Liver (tissue), 9 donors: Measurements from ENCODE around the gene FNDC1. TPM values are rescaled to one million over a fixed set of nuclear protein-coding genes. Genes with fewer than 3 reads are reported as not detected.

Experiments
- DNase-seq: peaks from one replicate; pipeline ENCODE4 v3.0.0-alpha.2; 2017; ENCODE audit warnings: low spot score
- H3K27ac ChIP-seq, 2 donors: one replicate each; pipeline ENCODE4 v1.7.0; 2013; ENCODE audit warnings: inconsistent platforms in 2 of 2, low read length in 2 of 2, control low read depth in 1 of 2, low read depth in 1 of 2, mild to moderate bottlenecking in 1 of 2
- H3K27me3 ChIP-seq, 4 donors: one replicate each; pipeline versions ENCODE4 v1.6.1 to v1.7.0; 2013; ENCODE audit warnings: low read length in 3 of 4, inconsistent platforms in 1 of 4, mild to moderate bottlenecking in 1 of 4, moderate library complexity in 1 of 4; ENCODE audit not compliant: control insufficient read depth in 4 of 4, insufficient read depth in 4 of 4
- H3K36me3 ChIP-seq, 4 donors: one replicate each; pipeline versions ENCODE4 v1.6.1 to v1.7.0; 2013; ENCODE audit warnings: low read length in 3 of 4, mild to moderate bottlenecking in 3 of 4, low read depth in 1 of 4, moderate library complexity in 1 of 4; ENCODE audit not compliant: control insufficient read depth in 4 of 4, insufficient read depth in 3 of 4
- H3K4me1 ChIP-seq, 4 donors: one replicate each; pipeline versions ENCODE4 v1.6.1 to v1.7.0; 2013; ENCODE audit warnings: low read length in 3 of 4, mild to moderate bottlenecking in 3 of 4, moderate library complexity in 1 of 4; ENCODE audit not compliant: control insufficient read depth in 4 of 4, insufficient read depth in 4 of 4
- H3K4me3 ChIP-seq, 3 donors: one replicate each; pipeline versions ENCODE4 v1.6.1 to v1.7.0; 2013; ENCODE audit warnings: low read length in 3 of 3, control low read depth in 1 of 3, low read depth in 1 of 3, mild to moderate bottlenecking in 1 of 3
- H3K9ac ChIP-seq, 2 donors: one replicate each; pipeline ENCODE4 v1.7.0; 2013; ENCODE audit warnings: low read length in 2 of 2, mild to moderate bottlenecking in 2 of 2, moderate library complexity in 2 of 2, control low read depth in 1 of 2, low read depth in 1 of 2
- H3K9me3 ChIP-seq, 4 donors: one replicate each; pipeline versions ENCODE4 v1.6.1 to v1.7.0; 2013; ENCODE audit warnings: low read length in 3 of 4; ENCODE audit not compliant: control insufficient read depth in 4 of 4
- ATF3 ChIP-seq: IDR thresholded peaks from 2 replicates; pipeline ENCODE4 v1.6.1; 2016; ENCODE audit warnings: antibody characterized with exemption
- FOXA1 ChIP-seq: IDR thresholded peaks from 2 replicates; pipeline ENCODE4 v1.6.1; 2016; ENCODE audit warnings: antibody characterized with exemption
- FOXA2 ChIP-seq: IDR thresholded peaks from 2 replicates; pipeline ENCODE4 v1.6.1; 2016; ENCODE audit warnings: antibody characterized with exemption
- HNF4G ChIP-seq: IDR thresholded peaks from 2 replicates; pipeline ENCODE4 v1.6.1; 2016; ENCODE audit warnings: antibody characterized with exemption
- JUND ChIP-seq, 2 donors: IDR thresholded peaks; 2 replicates each; pipeline ENCODE4 v1.6.1; 2016; ENCODE audit warnings: antibody characterized with exemption in 2 of 2
- NR2F2 ChIP-seq: IDR thresholded peaks from 2 replicates; pipeline ENCODE4 v1.6.1; 2016; ENCODE audit warnings: antibody characterized with exemption
- REST ChIP-seq: IDR thresholded peaks from 2 replicates; pipeline ENCODE4 v1.6.1; 2016; ENCODE audit warnings: antibody characterized with exemption, mild to moderate bottlenecking
- RXRA ChIP-seq, 2 donors: IDR thresholded peaks; 2 replicates each; pipeline ENCODE4 v1.6.1; 2017 to 2018; ENCODE audit warnings: antibody characterized with exemption in 2 of 2, mild to moderate bottlenecking in 1 of 2
- WGBS: extraction: QIAGEN DNeasy Blood & Tissue Kit; methylation state at CpG from one replicate; pipeline ENCODE4 v1.1.7; 2013; 5-methylcytosine and 5-hydroxymethylcytosine counted together
- polyA plus RNA-seq, 2 donors: library from polyadenylated mRNA; stranded (reverse) in 1 of 2; unstranded in 1 of 2; fragments of 200-250 nt in 1 of 2; fragments of >200 nt in 1 of 2; fragmentation: Nextera tagmentation in 1 of 2; extraction: Ambion mirVana in 1 of 2; gene quantifications; one replicate each; pipeline versions ENCODE4 v1.2.1 to v1.2.3, GENCODE V29; 2013 to 2015
- total RNA-seq, 2 donors: library from RNA; depleted of rRNA; stranded (reverse); fragments of >200 nt; gene quantifications; one replicate each; pipeline ENCODE4 v1.2.3, GENCODE V29; 2014
- TF ChIP-seq, protein P1 (sequence below): IDR thresholded peaks from 2 replicates; pipeline ENCODE4 v1.6.1; 2016; ENCODE audit warnings: antibody characterized with exemption
- donor health status: healthy.
- donor health status: healthy.
- donor health status: healthy.
- donor health status: healthy.
- donor health status: healthy.

Gene FNDC1
- total and polyA plus RNA-seq, 4 donors = 0.10 to 0.47 (median 0.17) TPM; not detected in 1

DNA sequence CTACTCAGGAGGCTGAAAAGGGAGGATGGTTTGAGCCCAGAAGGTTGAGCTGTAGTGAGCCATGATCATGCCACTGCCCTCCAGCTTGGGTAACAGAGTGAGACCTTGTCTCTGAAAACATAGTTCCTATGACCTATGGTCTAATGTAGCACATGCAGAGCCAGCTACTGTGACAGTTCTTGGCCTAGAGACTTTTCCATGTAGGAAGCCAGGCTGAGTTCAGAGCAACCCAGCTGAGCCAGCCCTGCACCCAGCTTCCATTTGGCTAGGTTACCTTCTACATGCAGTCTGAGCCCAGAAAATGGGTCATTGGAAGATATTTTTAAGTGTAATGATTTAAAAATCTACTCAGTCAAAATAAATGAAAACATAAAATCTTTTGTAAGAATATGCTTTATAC, 92.8 kb downstream of the FNDC1 start:
- Histone ChIP-seq H3K27ac (no peak overlapping the region), H3K9ac (no peak overlapping the region), H3K36me3 (no peaks in the 10 kb centered on the region), H3K4me1 (peaks cover 0 to 8% (median 2%) of the 10 kb centered on the region in 4 donors), H3K4me3 (no peak overlapping the region), H3K9me3 (no peaks in the 10 kb centered on the region), H3K27me3 (no peaks in the 10 kb centered on the region)
- DNase-seq = no peak
- TF ChIP-seq RXRA (IDR thresholded peaks at IDR 0.05) (peak in 1 of 2 donors; percentile 5), REST (no peak)

GRCh38 chr6:159262586-159262985, 93.4 kb downstream of the FNDC1 start:
- H3K4me3 ChIP-seq = no peak overlapping the region
- DNase-seq = no peak
- no peak overlapping the region for H3K9ac ChIP-seq
- no peak for TF ChIP-seq FOXA2
- TF ChIP-seq RXRA (IDR thresholded peaks at IDR 0.05) = no peak
- TF ChIP-seq FOXA1 = no peak
- TF ChIP-seq HNF4G = no peak
- no peak for TF ChIP-seq JUND (IDR thresholded peaks at IDR 0.05)
- no peak for TF ChIP-seq NR2F2
- no peak for TF ChIP-seq ATF3
- 90% methylated on average over 2 of the region's 2 CpGs for WGBS
- no peaks in the 10 kb centered on the region for H3K9me3 ChIP-seq
- no peaks in the 10 kb centered on the region for H3K27me3 ChIP-seq
- H3K27ac ChIP-seq = no peak overlapping the region
- peaks cover 0 to 8% (median 2%) of the 10 kb centered on the region in 4 donors for H3K4me1 ChIP-seq
- no peaks in the 10 kb centered on the region for H3K36me3 ChIP-seq

- Histone ChIP-seq H3K27me3 (no peaks in the 10 kb centered on the region), H3K4me3 (no peak overlapping the region), H3K4me1 (no peaks in the 10 kb centered on the region), H3K27ac (no peak overlapping the region), H3K9ac (no peak overlapping the region), H3K36me3 (no peaks in the 10 kb centered on the region), H3K9me3 (no peaks in the 10 kb centered on the region)
- no peak for DNase-seq
- 67% methylated on average over 4 of the region's 4 CpGs for WGBS
- TF ChIP-seq REST = peak; percentile 99
- TF ChIP-seq, protein P1, sequence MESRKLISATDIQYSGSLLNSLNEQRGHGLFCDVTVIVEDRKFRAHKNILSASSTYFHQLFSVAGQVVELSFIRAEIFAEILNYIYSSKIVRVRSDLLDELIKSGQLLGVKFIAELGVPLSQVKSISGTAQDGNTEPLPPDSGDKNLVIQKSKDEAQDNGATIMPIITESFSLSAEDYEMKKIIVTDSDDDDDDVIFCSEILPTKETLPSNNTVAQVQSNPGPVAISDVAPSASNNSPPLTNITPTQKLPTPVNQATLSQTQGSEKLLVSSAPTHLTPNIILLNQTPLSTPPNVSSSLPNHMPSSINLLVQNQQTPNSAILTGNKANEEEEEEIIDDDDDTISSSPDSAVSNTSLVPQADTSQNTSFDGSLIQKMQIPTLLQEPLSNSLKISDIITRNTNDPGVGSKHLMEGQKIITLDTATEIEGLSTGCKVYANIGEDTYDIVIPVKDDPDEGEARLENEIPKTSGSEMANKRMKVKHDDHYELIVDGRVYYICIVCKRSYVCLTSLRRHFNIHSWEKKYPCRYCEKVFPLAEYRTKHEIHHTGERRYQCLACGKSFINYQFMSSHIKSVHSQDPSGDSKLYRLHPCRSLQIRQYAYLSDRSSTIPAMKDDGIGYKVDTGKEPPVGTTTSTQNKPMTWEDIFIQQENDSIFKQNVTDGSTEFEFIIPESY = no peak
Measured at GRCh38 chr6:159267165-159267564, 98.0 kb downstream of the FNDC1 start.
